K562 (cell line): Measurements from ENCODE around the gene HMX1. TPM values are rescaled to one million over a fixed set of nuclear protein-coding genes. Genes with fewer than 3 reads are reported as not detected.
A peak's percentile ranks its signal among the peaks of the same experiment; 100 is the strongest.

ENCODE experiments used
- ATAC-seq: fragments of 200-7000 bp; cut with Tn5 transposase; 3 replicates; pipeline ENCODE4 v1.9.1; 2020; ENCODE audit warnings: moderate library complexity
- BruUV-seq: library from RNA; stranded (reverse); fragments of 400-500 nt; replicated peaks from 2 replicates; lab custom pipeline; 2021; lab: Mats Ljungman, UMichigan
- CTCF ChIA-PET: fragments of 300-600 bp; formaldehyde crosslinking; extraction: SDS; loops from one replicate; lab custom pipeline; 2021; ENCODE audit warnings: low intra/inter-chr PET ratio; lab: Yijun Ruan, JAX
- POLR2A ChIA-PET: fragments of 300-600, 350-650 bp; sonication (Branson Sonifier 250); formaldehyde crosslinking; extraction: SDS; loops from one replicate; lab custom pipeline; 2021; ENCODE audit warnings: antibody characterized with exemption, inconsistent platforms; lab: Yijun Ruan, JAX
- DNase-seq, 4 experiments: peaks; one replicate each; pipeline versions ENCODE4 v3.0.0 to v3.0.0-alpha.2; 2011 to 2018; ENCODE audit warnings: low spot score in 3 of 4, mixed read lengths in 3 of 4; ENCODE audit errors: extremely low read depth in 1 of 4
- FAIRE-seq: peaks from 2 replicates; lab custom pipeline; 2011; peaks lifted over from hg19 to GRCh38; lab: Jason Lieb, UNC
- H2AFZ ChIP-seq: 2 replicates; pipeline ENCODE4 v1.6.0; 2011; ENCODE audit warnings: low read depth, low read length, control low read depth, inconsistent platforms
- H3K27ac ChIP-seq: fragments of 200-600 bp; 3 replicates; pipeline ENCODE4 v1.8.0; 2011; ENCODE audit warnings: low read depth, mild to moderate bottlenecking, control low read depth, inconsistent platforms, low read length, moderate library complexity, mixed read lengths; ENCODE audit errors: extremely low read depth
- H3K27me3 ChIP-seq, 2 experiments: fragments of 300-600 bp in 1 of 2; 2 replicates in 1 of 2; 3 replicates in 1 of 2; pipeline versions ENCODE4 v1.6.0 to v1.8.0; 2011; ENCODE audit warnings: inconsistent platforms in 2 of 2, low read length in 2 of 2, mild to moderate bottlenecking in 1 of 2, mixed read lengths in 1 of 2, moderate library complexity in 1 of 2; ENCODE audit not compliant: control insufficient read depth in 2 of 2, insufficient read depth in 2 of 2
- H3K36me3 ChIP-seq: fragments of 300-600 bp; 3 replicates; pipeline ENCODE4 v1.8.0; 2011; ENCODE audit warnings: mild to moderate bottlenecking, low read length, inconsistent platforms; ENCODE audit not compliant: control insufficient read depth, insufficient read depth
- H3K4me1 ChIP-seq, 2 experiments: fragments of 200-600 bp in 1 of 2; replicated peaks in 1 of 2; 2 replicates in 1 of 2; 3 replicates in 1 of 2; pipeline versions ENCODE4 v1.5.1 to v1.8.0; 2011; ENCODE audit warnings: inconsistent platforms in 2 of 2, low read length in 2 of 2, mild to moderate bottlenecking in 1 of 2, mixed read lengths in 1 of 2, moderate library complexity in 1 of 2; ENCODE audit not compliant: control insufficient read depth in 2 of 2, insufficient read depth in 2 of 2
- H3K4me2 ChIP-seq: 2 replicates; pipeline ENCODE4 v1.6.1; 2011; ENCODE audit warnings: low read length, control low read depth, inconsistent platforms, mixed read lengths; ENCODE audit not compliant: insufficient read depth
- H3K4me3 ChIP-seq: fragments of 200-600 bp; sonication (generic), shearing (Covaris generic); 2 replicates; pipeline ENCODE4 v1.5.1; 2016; ENCODE audit warnings: control low read depth, inconsistent platforms
- H3K79me2 ChIP-seq: fragments of 200-600 bp; 3 replicates; pipeline ENCODE4 v1.8.0; 2011; ENCODE audit warnings: low read length, inconsistent platforms; ENCODE audit not compliant: control insufficient read depth, insufficient read depth
- H3K9ac ChIP-seq, 2 experiments: 2 replicates each; pipeline versions ENCODE4 v1.6.0 to v1.6.1; 2011; ENCODE audit warnings: low read depth in 2 of 2, low read length in 2 of 2, control low read depth in 1 of 2, inconsistent platforms in 1 of 2, mild to moderate bottlenecking in 1 of 2, mixed read lengths in 1 of 2; ENCODE audit not compliant: insufficient read depth in 1 of 2
- H3K9me1 ChIP-seq: one replicate; pipeline ENCODE4 v1.6.0; 2011; ENCODE audit warnings: inconsistent platforms, mild to moderate bottlenecking, low read length, moderate library complexity; ENCODE audit not compliant: control insufficient read depth, insufficient read depth
- H3K9me3 ChIP-seq: replicated peaks from 2 replicates; pipeline ENCODE4 v1.5.1; 2011; ENCODE audit warnings: low read depth, low read length, inconsistent platforms; ENCODE audit not compliant: control insufficient read depth, insufficient read depth
- H4K20me1 ChIP-seq: replicated peaks from 2 replicates; pipeline ENCODE4 v1.6.1; 2011; ENCODE audit warnings: low read length, inconsistent platforms, mixed read lengths; ENCODE audit not compliant: control insufficient read depth, insufficient read depth
- ELF4 ChIP-seq: fragments of 450-650 bp; formaldehyde crosslinking; IDR thresholded peaks from 2 replicates; pipeline ENCODE4 v1.4.0; 2022; ENCODE audit warnings: missing genetic modification characterization
- WGBS: fragments of 100-300 bp; shearing (Covaris generic); methylation state at CpG from one replicate; pipeline ENCODE4 v1.1.6; 2016; ENCODE audit warnings: low coverage, mixed read lengths; ENCODE audit not compliant: insufficient coverage; ENCODE audit errors: missing lambda C conversion rate; 5-methylcytosine and 5-hydroxymethylcytosine counted together
- in situ Hi-C: fragments of 300-500 bp; cut with MboI; formaldehyde crosslinking; loops from 4 replicates; pipeline ENCODE4 v1.15.0; 2018; ENCODE audit warnings: inconsistent platforms, mixed read lengths
- intact Hi-C: fragments of 100-400 bp; cut with micrococcal nuclease; formaldehyde crosslinking; loops from 2 replicates; pipeline ENCODE4 v1.14.2; 2022
- polyA plus RNA-seq, 8 experiments: library from polyadenylated mRNA; depleted of rRNA in 4 of 8; stranded (reverse) in 5 of 8; unstranded in 3 of 8; fragments of >200 nt; fragmentation: Nextera tagmentation in 2 of 8; fragmentation: Illumina TruSeq in 1 of 8; extraction: Ambion mirVana in 2 of 8; extraction: Trizol in 1 of 8; gene quantifications; 2 replicates each; pipeline versions ENCODE4 v1.2.1 to v1.2.3, GENCODE V29; 2011 to 2014; ENCODE audit warnings: inconsistent platforms in 1 of 8, missing spikeins in 1 of 8
- total RNA-seq, 7 experiments: library from RNA; depleted of rRNA in 6 of 7; stranded (reverse); fragments of >200 nt in 6 of 7; fragmentation: Illumina TruSeq in 2 of 7; extraction: Trizol in 2 of 7; gene quantifications; 2 replicates each; pipeline versions ENCODE4 v1.2.1 to v1.2.3, GENCODE V29; 2011 to 2021; ENCODE audit warnings: low replicate concordance in 1 of 7
- TF ChIP-seq, protein P1 (sequence below): fragments of 250-450 bp; sonication (Bioruptor Pico); IDR thresholded peaks from 2 replicates; pipeline ENCODE4 v1.5.0; 2021; ENCODE audit warnings: mild to moderate bottlenecking, borderline replicate concordance

Gene HMX1
- total and polyA plus RNA-seq, 9 of the 15 experiments (the other 6 are each of a cell fraction or from before 2014, with no cell fraction given) = not detected

DNA sequence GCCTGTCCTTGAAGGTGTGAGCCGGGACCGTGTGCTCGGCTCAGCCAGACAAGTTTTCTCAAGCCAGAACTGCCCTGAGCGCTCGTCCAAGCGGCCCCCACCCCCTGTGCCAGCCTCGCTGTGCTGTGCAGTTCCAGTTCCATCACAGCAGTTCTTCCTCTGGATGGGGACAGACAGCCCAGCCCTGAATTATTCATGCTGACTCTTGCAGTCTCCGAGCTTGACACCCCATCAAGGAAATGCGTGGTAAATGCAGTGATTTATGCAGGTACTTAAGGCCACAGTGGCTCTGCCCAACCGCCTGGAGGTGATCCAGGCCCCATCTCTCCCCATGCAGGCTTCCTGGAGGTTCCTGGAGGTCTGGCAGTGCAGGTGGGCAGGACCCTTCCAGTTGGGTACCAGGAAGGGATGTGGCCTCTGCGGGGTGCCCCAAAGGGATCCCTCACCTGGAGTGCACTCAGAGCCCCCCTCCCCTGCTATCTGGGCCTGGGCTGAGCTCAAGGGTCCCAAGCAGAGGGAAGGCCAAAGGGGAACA lies 44.8 kb upstream of the HMX1 start:
- no peak for TF ChIP-seq ELF4 (CRISPR knock-in tag)
- TF ChIP-seq, protein P1, sequence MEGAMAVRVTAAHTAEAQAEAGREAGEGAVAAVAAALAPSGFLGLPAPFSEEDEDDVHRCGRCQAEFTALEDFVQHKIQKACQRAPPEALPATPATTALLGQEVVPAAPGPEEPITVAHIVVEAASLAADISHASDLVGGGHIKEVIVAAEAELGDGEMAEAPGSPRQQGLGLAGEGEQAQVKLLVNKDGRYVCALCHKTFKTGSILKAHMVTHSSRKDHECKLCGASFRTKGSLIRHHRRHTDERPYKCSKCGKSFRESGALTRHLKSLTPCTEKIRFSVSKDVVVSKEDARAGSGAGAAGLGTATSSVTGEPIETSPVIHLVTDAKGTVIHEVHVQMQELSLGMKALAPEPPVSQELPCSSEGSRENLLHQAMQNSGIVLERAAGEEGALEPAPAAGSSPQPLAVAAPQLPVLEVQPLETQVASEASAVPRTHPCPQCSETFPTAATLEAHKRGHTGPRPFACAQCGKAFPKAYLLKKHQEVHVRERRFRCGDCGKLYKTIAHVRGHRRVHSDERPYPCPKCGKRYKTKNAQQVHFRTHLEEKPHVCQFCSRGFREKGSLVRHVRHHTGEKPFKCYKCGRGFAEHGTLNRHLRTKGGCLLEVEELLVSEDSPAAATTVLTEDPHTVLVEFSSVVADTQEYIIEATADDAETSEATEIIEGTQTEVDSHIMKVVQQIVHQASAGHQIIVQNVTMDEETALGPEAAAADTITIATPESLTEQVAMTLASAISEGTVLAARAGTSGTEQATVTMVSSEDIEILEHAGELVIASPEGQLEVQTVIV (CRISPR knock-in tag) = no peak
- in situ Hi-C loops (no loop called here), intact Hi-C loops (loop anchor here (10.0 kb wide), 1 partner anchor 312 kb away; no protein-coding TSS in a partner anchor)
- POLR2A ChIA-PET = interaction anchor here (0.6 kb wide), 1 partner anchor 21 kb away, joined by 3 read pairs; no protein-coding TSS in a partner anchor
- H3K36me3 ChIP-seq = no peaks in the 10 kb centered on the region
- FAIRE-seq (no peak), DNase-seq (peak in 1 of 4 experiments; percentile 1), ATAC-seq (no peak)
- BruUV-seq = no TSS peak
- H3K79me2 ChIP-seq = no peaks in the 10 kb centered on the region
- no peak overlapping the region for H2AFZ ChIP-seq
- peaks cover 0 to 3% of the 10 kb centered on the region in 2 experiments; a peak in 1 of 5 replicates for H3K4me1 ChIP-seq
- H3K9me3 ChIP-seq = no peaks in the 10 kb centered on the region
- CTCF ChIA-PET = no interaction called here
- WGBS = 0% methylated on average over 11 of the region's 11 CpGs
- H3K9ac ChIP-seq = no peak overlapping the region
- H3K27me3 ChIP-seq = peaks cover 0 to 17% of the 10 kb centered on the region in 2 experiments; a peak in 2 of 5 replicates
- H3K4me2 ChIP-seq = no peak overlapping the region
- H3K4me3 ChIP-seq = no peak overlapping the region
- H3K9me1 ChIP-seq = no peaks in the 10 kb centered on the region
- no peak overlapping the region for H3K27ac ChIP-seq
- no peaks in the 10 kb centered on the region; the same call in 1 of the 2 replicates for H4K20me1 ChIP-seq
